Smooth muscle cell of trachea (primary cell): ENCODE measurements around the gene CDH24. TPM values are rescaled to one million over a fixed set of nuclear protein-coding genes. Genes with fewer than 3 reads are reported as not detected.

Experiments used
- total RNA-seq: library from RNA; depleted of rRNA; stranded (reverse); fragments of >200 nt; gene quantifications from 2 replicates; pipeline ENCODE4 v1.2.1, GENCODE V29; 2014

Gene CDH24
- 4.7 and 13.6 TPM in 2 replicates for total RNA-seq

GRCh38 chr14:23056956-23057756, at the start of gene CDH24:
CDH24 (minus strand) TSS chr14:23057520; CDS start chr14:23055733, 1,787 bp downstream.

GRCh38 chr14:23104591-23105347, 47.4 kb upstream of the CDH24 start, which contains the start of gene CIROP:
CIROP (minus strand) TSS chr14:23104989; CDS start chr14:23104920, 69 bp downstream.

GRCh38 chr14:23095196-23096108, 38.1 kb upstream of the CDH24 start, which contains the start of gene C14orf119:
C14orf119 (plus strand) TSS chr14:23095505; CDS start chr14:23097659, 2,154 bp downstream.

GRCh38 chr14:23094666-23095195, 37.4 kb upstream of the CDH24 start, which contains the start of gene ACIN1:
ACIN1 (minus strand) TSS chr14:23095136; CDS start chr14:23095112, 24 bp downstream.

GRCh38 chr14:23042162-23042965, 15.0 kb downstream of the CDH24 start, which contains the start of gene PSMB11:
PSMB11 (plus strand) TSS chr14:23042212; CDS start chr14:23042226, 14 bp downstream.

GRCh38 chr14:23034498-23035302, 22.6 kb downstream of the CDH24 start, which contains the start of gene PSMB5:
PSMB5 (minus strand) TSS chr14:23034900; CDS start chr14:23034881, 19 bp downstream.

GRCh38 chr14:23009939-23010726, 47.2 kb downstream of the CDH24 start, which contains the start of gene C14orf93:
C14orf93 (minus strand) TSS chr14:23010143; CDS start chr14:22999023, 11,120 bp downstream.

Other genes starting within 250 kb of the CDH24 start
- gene SLC7A7, start 242.1 kb downstream of the CDH24 start, total RNA-seq, result 2.0 and 7.1 TPM in 2 replicates
- 30.3 and 64.3 TPM in 2 replicates for gene MRPL52, start 227.6 kb downstream of the CDH24 start, total RNA-seq
- 468 and 649 TPM in 2 replicates for gene MMP14, start 220.9 kb downstream of the CDH24 start, total RNA-seq
- gene LRP10, start 185.8 kb downstream of the CDH24 start, total RNA-seq, result 87.8 and 169 TPM in 2 replicates
- 0.17 and 0.29 TPM in 2 replicates for gene REM2, start 174.3 kb downstream of the CDH24 start, total RNA-seq
- 61.5 and 79.3 TPM in 2 replicates for gene RBM23, start 138.4 kb downstream of the CDH24 start, total RNA-seq
- gene PRMT5, start 128.1 kb downstream of the CDH24 start, total RNA-seq, result 54.0 and 55.4 TPM in 2 replicates
- gene HAUS4, start 100.4 kb downstream of the CDH24 start, total RNA-seq, result 39.9 and 64.4 TPM in 2 replicates
- 17.0 and 47.6 TPM in 2 replicates for gene AJUBA, start 75.0 kb downstream of the CDH24 start, total RNA-seq
- gene C14orf93, start 47.4 kb downstream of the CDH24 start, total RNA-seq, result 9.5 and 17.7 TPM in 2 replicates
- gene PSMB5, start 22.6 kb downstream of the CDH24 start, total RNA-seq, result 189 and 240 TPM in 2 replicates
- gene PSMB11, start 15.3 kb downstream of the CDH24 start, total RNA-seq, result under 0.01 TPM in 1 of 2 replicates, not detected in the other
- gene ACIN1, start 37.6 kb upstream of the CDH24 start, total RNA-seq, result 84.0 and 90.5 TPM in 2 replicates
- gene C14orf119, start 38.0 kb upstream of the CDH24 start, total RNA-seq, result 67.8 and 72.4 TPM in 2 replicates
- gene CIROP, start 47.5 kb upstream of the CDH24 start, total RNA-seq, result 1.7 TPM in 2 replicates
- gene CEBPE, start 61.7 kb upstream of the CDH24 start, total RNA-seq, result not detected in 2 replicates
- 14.7 and 24.8 TPM in 2 replicates for gene SLC7A8, start 126.1 kb upstream of the CDH24 start, total RNA-seq
- not detected in 2 replicates for gene RNF212B, start 180.4 kb upstream of the CDH24 start, total RNA-seq
- gene HOMEZ, start 228.6 kb upstream of the CDH24 start, total RNA-seq, result 4.2 and 8.6 TPM in 2 replicates
- 5.3 and 5.5 TPM in 2 replicates for gene PPP1R3E, start 245.3 kb upstream of the CDH24 start, total RNA-seq
- gene BCL2L2, start 249.3 kb upstream of the CDH24 start, total RNA-seq, result 20.7 and 21.0 TPM in 2 replicates